Loucy (cell line): ENCODE data around the gene CD300E.
"Not testable (repeated sequence)": the region's sequence is repeated elsewhere in the genome, so short reads cannot be mapped to it uniquely, and the experiment has no call there.

ENCODE experiments used
- H2AFZ ChIP-seq: fragments of 200-600 bp; sonication (generic); 2 replicates; pipeline ENCODE4 v1.6.0; 2016; ENCODE audit warnings: antibody characterized with exemption, mild to moderate bottlenecking, low read length, moderate library complexity
- H3F3A ChIP-seq: fragments of 200-600 bp; 2 replicates; pipeline ENCODE4 v1.6.0; 2016; ENCODE audit warnings: antibody characterized with exemption, low read depth, mild to moderate bottlenecking
- H3K27me3 ChIP-seq: fragments of 200-600 bp; sonication (generic); 2 replicates; pipeline ENCODE4 v1.6.1; 2014; ENCODE audit warnings: low read length, mild to moderate bottlenecking; ENCODE audit not compliant: insufficient read depth, poor library complexity, severe bottlenecking
- H3K36me3 ChIP-seq: fragments of 200-600 bp; sonication (generic); 2 replicates; pipeline ENCODE4 v1.6.1; 2016; ENCODE audit warnings: low read length; ENCODE audit not compliant: insufficient read depth
- H3K4me1 ChIP-seq: fragments of 200-600 bp; sonication (generic); 2 replicates; pipeline ENCODE4 v1.5.1; 2014; ENCODE audit warnings: low read length, mild to moderate bottlenecking; ENCODE audit not compliant: insufficient read depth, poor library complexity, severe bottlenecking
- H3K4me2 ChIP-seq: fragments of 200-600 bp; sonication (generic); 2 replicates; pipeline ENCODE4 v1.6.0; 2014; ENCODE audit warnings: antibody characterized with exemption, low read length, low read depth, mild to moderate bottlenecking; ENCODE audit not compliant: poor library complexity, severe bottlenecking
- H3K4me3 ChIP-seq: fragments of 200-600 bp; sonication (generic); 2 replicates; pipeline ENCODE4 v1.5.1; 2014; ENCODE audit warnings: low read length, mild to moderate bottlenecking, mixed read lengths; ENCODE audit not compliant: poor library complexity, severe bottlenecking
- H3K79me2 ChIP-seq: fragments of 200-600 bp; sonication (generic); 2 replicates; pipeline ENCODE4 v1.6.1; 2014; ENCODE audit warnings: low read length; ENCODE audit not compliant: insufficient read depth
- H3K9ac ChIP-seq: fragments of 200-600 bp; sonication (generic); 2 replicates; pipeline ENCODE4 v1.6.0; 2014; ENCODE audit warnings: mild to moderate bottlenecking, low read depth, low read length, moderate library complexity; ENCODE audit not compliant: poor library complexity, severe bottlenecking
- H3K9me2 ChIP-seq: fragments of 200-600 bp; sonication (generic); replicated peaks from 2 replicates; pipeline ENCODE4 v1.6.1; 2016; ENCODE audit warnings: low read depth, low read length, mixed read lengths
- H3K9me3 ChIP-seq: fragments of 200-600 bp; sonication (generic); 2 replicates; pipeline ENCODE4 v1.6.1; 2014; ENCODE audit warnings: mild to moderate bottlenecking, antibody characterized with exemption, low read length, low read depth; ENCODE audit not compliant: insufficient read depth
- H4K20me1 ChIP-seq: fragments of 200-600 bp; sonication (generic); 2 replicates; pipeline ENCODE4 v1.6.0; 2014; ENCODE audit warnings: antibody characterized with exemption, low read length, mild to moderate bottlenecking; ENCODE audit not compliant: insufficient read depth, poor library complexity, severe bottlenecking
- EZH2phosphoT487 ChIP-seq: fragments of 200-600 bp; IDR thresholded peaks from 2 replicates; pipeline ENCODE4 v1.6.1; 2018; ENCODE audit warnings: antibody characterized with exemption, mild to moderate bottlenecking, moderate library complexity, borderline replicate concordance
- TF ChIP-seq, protein P1 (sequence below): fragments of 200-600 bp; sonication (generic); conservative IDR thresholded peaks from 2 replicates; pipeline ENCODE4 v1.5.1; 2014; ENCODE audit warnings: mild to moderate bottlenecking, antibody characterized with exemption, low read length

The CD300E gene

DNA sequence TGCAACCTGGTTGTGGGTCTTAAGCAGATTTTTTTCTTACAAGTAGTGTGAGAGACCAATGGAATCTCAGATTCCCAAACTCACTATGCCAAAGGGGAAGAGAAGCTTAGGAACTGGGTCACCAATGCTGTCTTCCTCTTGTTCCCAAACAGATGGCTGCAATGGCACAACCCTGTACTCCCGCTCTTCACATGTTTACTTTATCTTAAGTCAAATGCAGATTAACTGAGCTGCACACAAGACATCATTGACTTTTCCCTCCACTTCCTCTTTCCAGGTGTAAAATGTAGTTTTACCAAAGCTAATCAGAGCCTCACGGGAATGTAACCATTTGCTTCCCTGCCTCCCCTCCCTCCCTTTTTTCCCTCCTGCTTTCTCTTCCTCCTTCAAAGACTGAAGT is 14.4 kb upstream of the CD300E start:
- no peaks in the 10 kb centered on the region for H3K36me3 ChIP-seq
- no peaks in the 10 kb centered on the region for H3K79me2 ChIP-seq
- H3K4me1 ChIP-seq: peaks cover 25% of the 10 kb centered on the region
- TF ChIP-seq EZH2phosphoT487: no peak
- TF ChIP-seq, protein P1, sequence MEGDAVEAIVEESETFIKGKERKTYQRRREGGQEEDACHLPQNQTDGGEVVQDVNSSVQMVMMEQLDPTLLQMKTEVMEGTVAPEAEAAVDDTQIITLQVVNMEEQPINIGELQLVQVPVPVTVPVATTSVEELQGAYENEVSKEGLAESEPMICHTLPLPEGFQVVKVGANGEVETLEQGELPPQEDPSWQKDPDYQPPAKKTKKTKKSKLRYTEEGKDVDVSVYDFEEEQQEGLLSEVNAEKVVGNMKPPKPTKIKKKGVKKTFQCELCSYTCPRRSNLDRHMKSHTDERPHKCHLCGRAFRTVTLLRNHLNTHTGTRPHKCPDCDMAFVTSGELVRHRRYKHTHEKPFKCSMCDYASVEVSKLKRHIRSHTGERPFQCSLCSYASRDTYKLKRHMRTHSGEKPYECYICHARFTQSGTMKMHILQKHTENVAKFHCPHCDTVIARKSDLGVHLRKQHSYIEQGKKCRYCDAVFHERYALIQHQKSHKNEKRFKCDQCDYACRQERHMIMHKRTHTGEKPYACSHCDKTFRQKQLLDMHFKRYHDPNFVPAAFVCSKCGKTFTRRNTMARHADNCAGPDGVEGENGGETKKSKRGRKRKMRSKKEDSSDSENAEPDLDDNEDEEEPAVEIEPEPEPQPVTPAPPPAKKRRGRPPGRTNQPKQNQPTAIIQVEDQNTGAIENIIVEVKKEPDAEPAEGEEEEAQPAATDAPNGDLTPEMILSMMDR: no peak
- H2AFZ ChIP-seq: no peak overlapping the region
- H4K20me1 ChIP-seq: no peaks in the 10 kb centered on the region
- no peaks in the 10 kb centered on the region for H3K9me2 ChIP-seq
- no peaks in the 10 kb centered on the region for H3K27me3 ChIP-seq
- H3K4me3 ChIP-seq: no peak overlapping the region
- no peak overlapping the region for H3K9ac ChIP-seq
- H3K4me2 ChIP-seq: no peak overlapping the region
- no peaks in the 10 kb centered on the region for H3F3A ChIP-seq
- no peaks in the 10 kb centered on the region for H3K9me3 ChIP-seq

DNA sequence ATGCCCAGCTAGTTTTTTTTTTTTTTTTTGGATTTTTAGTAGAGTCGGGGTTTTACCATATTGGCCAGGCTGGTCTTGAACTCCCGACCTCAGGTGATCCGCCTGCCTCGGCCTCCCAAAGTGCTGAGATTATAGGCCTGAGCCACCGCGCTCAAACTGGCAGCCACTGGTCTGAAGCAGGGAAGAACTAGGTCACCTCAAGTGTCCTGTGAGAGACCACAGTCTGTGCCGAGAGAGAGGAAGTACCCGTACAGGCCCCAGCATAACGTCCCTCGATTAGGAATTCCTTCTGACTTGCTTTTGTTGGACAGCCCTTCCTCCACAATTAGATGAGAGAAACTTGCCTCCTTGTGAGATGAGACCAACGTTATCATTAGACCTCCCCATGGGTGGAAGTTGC is 13.7 kb upstream of the CD300E start:
- peaks cover 25% of the 10 kb centered on the region for H3K4me1 ChIP-seq
- H3K9me2 ChIP-seq: no peaks in the 10 kb centered on the region
- no peak overlapping the region for H3K9ac ChIP-seq
- H3K9me3 ChIP-seq: no peaks in the 10 kb centered on the region
- no peaks in the 10 kb centered on the region for H3K36me3 ChIP-seq
- H3K79me2 ChIP-seq: no peaks in the 10 kb centered on the region
- no peak overlapping the region for H3K4me2 ChIP-seq
- H2AFZ ChIP-seq: no peak overlapping the region
- no peaks in the 10 kb centered on the region for H3F3A ChIP-seq
- H3K27me3 ChIP-seq: no peaks in the 10 kb centered on the region
- H4K20me1 ChIP-seq: no peaks in the 10 kb centered on the region
- no peak overlapping the region for H3K4me3 ChIP-seq
- TF ChIP-seq, protein P1: no peak
- TF ChIP-seq EZH2phosphoT487: no peak

DNA sequence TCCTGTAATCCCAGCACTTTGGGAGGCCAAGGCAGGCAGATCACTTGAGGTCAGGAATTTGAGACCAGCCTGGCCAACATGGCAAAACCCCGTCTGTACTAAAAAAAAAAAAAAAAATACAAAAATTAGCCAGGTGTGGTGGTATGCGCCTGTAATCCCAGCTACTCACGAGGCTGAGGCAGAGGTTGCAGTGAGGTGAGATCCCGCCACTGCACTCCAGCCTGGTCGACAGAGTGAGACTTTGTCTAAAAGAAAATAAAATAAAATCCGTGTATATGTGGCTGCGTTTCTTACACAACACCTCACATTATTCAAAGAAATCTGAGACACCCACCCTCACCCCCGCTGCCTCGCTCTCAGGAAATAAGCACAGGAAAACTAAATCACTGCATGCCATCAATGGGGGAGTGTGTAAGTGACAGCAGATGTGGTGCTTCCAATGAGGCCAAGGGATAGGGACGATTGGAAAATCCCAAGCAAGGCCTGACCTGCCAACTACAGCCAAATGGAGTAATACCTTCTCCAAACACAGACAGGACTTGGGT is 13.1 kb upstream of the CD300E start:
- not testable (repeated sequence) for H3K9ac ChIP-seq, H3K27me3 ChIP-seq, H3K4me2 ChIP-seq, H3F3A ChIP-seq, H2AFZ ChIP-seq, H3K9me3 ChIP-seq, H3K79me2 ChIP-seq, H3K4me3 ChIP-seq, H4K20me1 ChIP-seq, H3K36me3 ChIP-seq, H3K9me2 ChIP-seq
- peaks cover 25% of the 10 kb centered on the region for H3K4me1 ChIP-seq

DNA sequence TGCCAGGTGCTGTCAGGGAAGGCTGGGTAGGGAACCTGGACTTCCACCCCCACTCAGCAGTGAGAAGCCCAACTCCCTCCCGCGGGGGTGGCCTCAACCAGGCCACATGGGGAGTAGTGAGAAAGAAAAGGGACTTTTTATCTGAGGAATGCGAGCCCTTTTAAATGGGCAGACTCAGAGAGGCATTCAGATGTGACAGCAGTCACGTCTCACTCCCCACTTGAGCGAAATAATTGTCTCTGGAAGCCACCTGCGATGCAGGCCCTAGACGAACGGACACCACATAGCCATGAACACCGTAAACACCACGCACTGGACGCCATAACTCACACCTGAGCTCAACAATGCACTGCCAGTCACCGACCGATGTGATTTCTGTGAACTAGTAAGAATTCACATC is 11.9 kb upstream of the CD300E start:
- Histone ChIP-seq H3K4me3 (no peak overlapping the region), H3K27me3 (no peaks in the 10 kb centered on the region), H3K9me3 (no peaks in the 10 kb centered on the region), H2AFZ (no peak overlapping the region), H3K36me3 (no peaks in the 10 kb centered on the region), H4K20me1 (no peaks in the 10 kb centered on the region), H3K9me2 (no peaks in the 10 kb centered on the region), H3K4me1 (peaks cover 16% of the 10 kb centered on the region), H3K4me2 (no peak overlapping the region), H3K79me2 (no peaks in the 10 kb centered on the region), H3F3A (no peaks in the 10 kb centered on the region), H3K9ac (no peak overlapping the region)
- no peak for TF ChIP-seq EZH2phosphoT487
- TF ChIP-seq, protein P1: no peak
